ENCODE measurements around the gene STON2. TPM values are rescaled to one million over a fixed set of nuclear protein-coding genes. Genes with fewer than 3 reads are reported as not detected.

STON2 gene
- total and polyA plus RNA-seq, 2 experiments from 2014 or later = 5.0 to 22.7 TPM

GRCh38 chr14:81220830-81221578 is 179.1 kb downstream of the STON2 start, which contains the start of gene GTF2A1:
GTF2A1 (minus strand) TSS chr14:81220959; CDS start chr14:81220518, 441 bp downstream.
- under 1% methylated on average over 57 of the region's 84 CpGs for WGBS (ENCODE audit: low lambda C conversion rate, missing lambda C conversion rate)
- peak within 1 kb of the TSS; percentile 94 for H3K4me3 ChIP-seq
- no peaks in the 10 kb centered on the region for H3K36me3 ChIP-seq (replicated peaks; ENCODE audit: insufficient read depth, low read depth)
- peak within 1 kb of the TSS; percentile 79 for H3K4me2 ChIP-seq
- H3K27me3 ChIP-seq = no peaks in the 10 kb centered on the region
- H2AFZ ChIP-seq = peak within 1 kb of the TSS; percentile 87
- peaks cover 10% of the 10 kb centered on the region for H4K20me1 ChIP-seq (ENCODE audit: insufficient read depth, poor library complexity, severe bottlenecking)
- peak; percentile 99 for DNase-seq (ENCODE audit: low spot score)
- no peaks in the 10 kb centered on the region for H3K9me2 ChIP-seq (replicated peaks; ENCODE audit: insufficient read depth)
- H3K27ac ChIP-seq = peak within 1 kb of the TSS; percentile 100
- H3K9me3 ChIP-seq (ENCODE audit: low read depth) = no peaks in the 10 kb centered on the region
- H3K79me2 ChIP-seq = peaks cover 37% of the 10 kb centered on the region
- peaks cover 20% of the 10 kb centered on the region for H3K4me1 ChIP-seq (ENCODE audit: insufficient read depth)
- no peak for TF ChIP-seq CTCF (IDR thresholded peaks at IDR 0.05; ENCODE audit: poor library complexity)

DNA sequence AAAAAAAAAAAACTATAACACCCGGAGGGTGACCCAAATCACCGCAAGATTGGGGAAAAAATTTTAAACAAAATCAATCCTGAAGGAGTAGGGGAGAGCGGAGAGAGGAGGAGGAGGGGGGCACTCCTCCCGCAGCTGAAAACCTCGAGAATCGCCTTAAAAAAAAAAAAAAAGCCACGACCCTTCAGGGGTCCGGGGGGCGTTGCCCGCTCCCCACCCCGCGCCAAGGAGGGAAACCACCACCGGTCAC is 179.6 kb downstream of the STON2 start:
- H3K9me2 ChIP-seq (replicated peaks; ENCODE audit: insufficient read depth) = no peaks in the 10 kb centered on the region
- H3K9me3 ChIP-seq (ENCODE audit: low read depth) = no peaks in the 10 kb centered on the region
- H4K20me1 ChIP-seq (ENCODE audit: insufficient read depth, poor library complexity, severe bottlenecking) = peaks cover 10% of the 10 kb centered on the region
- DNase-seq (ENCODE audit: low spot score) = no peak
- H3K4me2 ChIP-seq = peak overlapping the region; percentile 72
- peak overlapping the region; percentile 100 for H3K27ac ChIP-seq
- H3K27me3 ChIP-seq = no peaks in the 10 kb centered on the region
- H3K4me1 ChIP-seq (ENCODE audit: insufficient read depth) = peaks cover 20% of the 10 kb centered on the region
- no peaks in the 10 kb centered on the region for H3K36me3 ChIP-seq (replicated peaks; ENCODE audit: insufficient read depth, low read depth)
- WGBS (ENCODE audit: low lambda C conversion rate, missing lambda C conversion rate) = under 1% methylated on average over 12 of the region's 13 CpGs
- H3K79me2 ChIP-seq = peaks cover 42% of the 10 kb centered on the region
- H3K4me3 ChIP-seq = peak overlapping the region; percentile 94
- peak overlapping the region; percentile 22 for H2AFZ ChIP-seq
- no peak for TF ChIP-seq CTCF (IDR thresholded peaks at IDR 0.05; ENCODE audit: poor library complexity)
- no peak for TF ChIP-seq EZH2phosphoT487 (IDR thresholded peaks at IDR 0.05; ENCODE audit: low read depth, severe bottlenecking, unreplicated experiment)
- no peak for TF ChIP-seq EZH2 (IDR thresholded peaks at IDR 0.05; ENCODE audit: borderline replicate concordance)

DNA sequence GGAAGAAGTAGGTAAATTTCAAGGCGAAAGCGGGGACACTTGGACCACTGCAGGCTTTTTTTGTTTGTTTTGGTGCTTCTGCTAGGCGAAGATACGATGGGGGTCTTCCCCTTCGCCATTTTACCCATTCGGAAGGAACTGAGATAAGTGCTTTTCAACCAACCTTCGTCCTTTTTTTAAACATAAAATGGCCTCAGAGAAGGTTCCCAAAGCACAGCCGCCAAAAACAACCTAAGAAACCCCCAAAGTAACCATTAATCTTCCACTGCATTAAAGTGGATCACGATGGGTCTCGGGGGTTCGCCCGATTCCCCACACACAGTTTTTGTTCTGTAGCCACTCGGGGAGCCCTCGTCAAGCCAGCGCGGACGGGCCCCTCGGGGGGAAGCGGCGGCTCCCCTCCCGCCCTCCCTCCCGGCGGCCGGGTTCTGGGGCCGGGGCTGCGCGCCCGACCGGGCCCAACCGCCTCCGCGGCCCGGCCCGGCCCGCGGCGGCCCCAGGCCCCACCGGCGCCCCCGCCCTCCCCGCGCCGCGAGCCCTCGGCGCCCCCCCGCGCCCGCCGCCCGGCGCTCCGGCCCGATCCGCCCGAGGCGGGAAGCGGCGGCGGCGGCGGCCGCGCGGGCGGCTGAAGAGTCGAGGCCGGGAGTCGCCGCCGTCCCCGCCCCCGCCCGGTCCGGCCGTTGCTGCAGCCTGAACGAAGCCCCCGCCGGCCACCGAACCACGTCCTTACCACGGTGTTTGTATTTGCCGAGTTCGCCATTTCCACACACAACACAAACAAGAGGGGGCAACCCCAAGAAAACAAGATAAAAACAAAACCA is 180.2 kb downstream of the STON2 start:
- no peak for TF ChIP-seq CTCF (IDR thresholded peaks at IDR 0.05; ENCODE audit: poor library complexity)
- TF ChIP-seq EZH2 (IDR thresholded peaks at IDR 0.05; ENCODE audit: borderline replicate concordance) = no peak
- no peak for TF ChIP-seq EZH2phosphoT487 (IDR thresholded peaks at IDR 0.05; ENCODE audit: low read depth, severe bottlenecking, unreplicated experiment)
- peak; percentile 78 for DNase-seq (ENCODE audit: low spot score)
- H3K9me3 ChIP-seq (ENCODE audit: low read depth) = no peaks in the 10 kb centered on the region
- peak overlapping the region; percentile 100 for H3K27ac ChIP-seq
- H3K9me2 ChIP-seq (replicated peaks; ENCODE audit: insufficient read depth) = no peaks in the 10 kb centered on the region
- peak overlapping the region; percentile 94 for H3K4me3 ChIP-seq
- H3K4me1 ChIP-seq (ENCODE audit: insufficient read depth) = peaks cover 20% of the 10 kb centered on the region
- H3K27me3 ChIP-seq = no peaks in the 10 kb centered on the region
- peaks cover 47% of the 10 kb centered on the region for H3K79me2 ChIP-seq
- peak overlapping the region; percentile 87 for H2AFZ ChIP-seq
- under 1% methylated on average over 30 of the region's 84 CpGs for WGBS (ENCODE audit: low lambda C conversion rate, missing lambda C conversion rate)
- H4K20me1 ChIP-seq (ENCODE audit: insufficient read depth, poor library complexity, severe bottlenecking) = peaks cover 10% of the 10 kb centered on the region
- no peaks in the 10 kb centered on the region for H3K36me3 ChIP-seq (replicated peaks; ENCODE audit: insufficient read depth, low read depth)
- peak overlapping the region; percentile 79 for H3K4me2 ChIP-seq

Measured in hepatocyte (in vitro differentiated cells).